T-helper 22 cell (primary cell): ENCODE measurements around the gene MESD.

Source experiments
- DNase-seq: peaks from one replicate; pipeline ENCODE4 v3.0.0-alpha.2; 2020; ENCODE audit warnings: low read depth

MESD gene

GRCh38 chr15:80936288-80937078 is 53.1 kb downstream of the MESD start:
- no peak for DNase-seq

GRCh38 chr15:80934761-80935221 is 54.8 kb downstream of the MESD start:
- DNase-seq, result no peak

- no peak for DNase-seq
Observed at GRCh38 chr15:80932989-80933388, 56.6 kb downstream of the MESD start.

- DNase-seq, result no peak
Observed at GRCh38 chr15:80932513-80932815, 57.2 kb downstream of the MESD start.

- DNase-seq, result no peak
Observed at GRCh38 chr15:80931721-80932512, 57.7 kb downstream of the MESD start.

GRCh38 chr15:80931191-80931590 is 58.4 kb downstream of the MESD start:
- no peak for DNase-seq

- no peak for DNase-seq
Observed at GRCh38 chr15:80929689-80930088, 59.9 kb downstream of the MESD start.

- no peak for DNase-seq
Observed at GRCh38 chr15:80929225-80929624, 60.4 kb downstream of the MESD start.

- no peak for DNase-seq
Observed at GRCh38 chr15:80926126-80926525, 63.5 kb downstream of the MESD start.

GRCh38 chr15:80925597-80926059 is 64.0 kb downstream of the MESD start:
- no peak for DNase-seq

- no peak for DNase-seq
Observed at GRCh38 chr15:80924278-80924677, 65.3 kb downstream of the MESD start.

- DNase-seq, result no peak
Observed at GRCh38 chr15:80923668-80924067, 66.0 kb downstream of the MESD start.

GRCh38 chr15:80921736-80922410 is 67.7 kb downstream of the MESD start:
- no peak for DNase-seq

- DNase-seq, result no peak
Observed at GRCh38 chr15:80920271-80920699, 69.3 kb downstream of the MESD start.

GRCh38 chr15:80918196-80918783 is 71.3 kb downstream of the MESD start:
- DNase-seq, result no peak

GRCh38 chr15:80916056-80916455 is 73.6 kb downstream of the MESD start:
- no peak for DNase-seq

- DNase-seq, result no peak
Observed at GRCh38 chr15:80915472-80915871, 74.1 kb downstream of the MESD start.

- no peak for DNase-seq
Observed at GRCh38 chr15:80913541-80913940, 76.1 kb downstream of the MESD start.

GRCh38 chr15:80912673-80913072 is 76.9 kb downstream of the MESD start:
- no peak for DNase-seq

GRCh38 chr15:80911821-80912220 is 77.8 kb downstream of the MESD start:
- no peak for DNase-seq

- DNase-seq, result no peak
Observed at GRCh38 chr15:80906159-80906766, 83.4 kb downstream of the MESD start.

- no peak for DNase-seq
Observed at GRCh38 chr15:80904998-80905397, 84.6 kb downstream of the MESD start.
